GM12865 (cell line): ENCODE measurements around the gene DPYSL4.

Experiments
- DNase-seq: peaks from one replicate; pipeline ENCODE4 v3.0.0; 2010; ENCODE audit warnings: low read depth
- H3K4me3 ChIP-seq: 2 replicates; pipeline ENCODE4 v1.5.1; 2011; ENCODE audit warnings: mild to moderate bottlenecking, low read depth, low read length, control low read depth
- CTCF ChIP-seq: IDR thresholded peaks from 2 replicates; pipeline ENCODE4 v1.5.1; 2011; ENCODE audit warnings: low read length, control low read depth, low read depth, inconsistent platforms; ENCODE audit not compliant: insufficient read depth; ENCODE audit errors: missing control alignments

DPYSL4 gene

GRCh38 chr10:132243626-132244025, 56.9 kb downstream of the DPYSL4 start:
- no peak overlapping the region for H3K4me3 ChIP-seq
- TF ChIP-seq CTCF, result no peak
- DNase-seq, result no peak

GRCh38 chr10:132245056-132245455, 58.3 kb downstream of the DPYSL4 start:
- DNase-seq, result no peak
- no peak for TF ChIP-seq CTCF
- H3K4me3 ChIP-seq, result no peak overlapping the region

- TF ChIP-seq CTCF, result no peak
- no peak overlapping the region for H3K4me3 ChIP-seq
- DNase-seq, result no peak
Observed at GRCh38 chr10:132246296-132246695, 59.5 kb downstream of the DPYSL4 start.

GRCh38 chr10:132247943-132248342, 61.2 kb downstream of the DPYSL4 start:
- no peak for TF ChIP-seq CTCF
- DNase-seq, result no peak

GRCh38 chr10:132248455-132249225, 61.9 kb downstream of the DPYSL4 start:
- H3K4me3 ChIP-seq, result no peak overlapping the region
- no peak for DNase-seq
- TF ChIP-seq CTCF, result no peak

More at GRCh38 chr10:132247943-132248342, 61.2 kb downstream of the DPYSL4 start:
- no peak overlapping the region for H3K4me3 ChIP-seq

GRCh38 chr10:132249226-132249724, 62.5 kb downstream of the DPYSL4 start:
- H3K4me3 ChIP-seq, result no peak overlapping the region
- TF ChIP-seq CTCF, result no peak
- DNase-seq, result no peak
